PC-9 (cell line): ENCODE results near the gene FGF4.

ENCODE experiments used
- CTCF ChIP-seq: fragments of 200-600 bp; sonication (generic); conservative IDR thresholded peaks from 2 replicates; pipeline ENCODE4 v1.6.1; 2017; ENCODE audit warnings: mixed run types, antibody characterized with exemption, mild to moderate bottlenecking, moderate library complexity
- EZH2 ChIP-seq: fragments of 200-600 bp; sonication (generic); IDR thresholded peaks from 2 replicates; pipeline ENCODE4 v1.8.0; 2017; ENCODE audit warnings: antibody characterized with exemption, low read depth

DNA sequence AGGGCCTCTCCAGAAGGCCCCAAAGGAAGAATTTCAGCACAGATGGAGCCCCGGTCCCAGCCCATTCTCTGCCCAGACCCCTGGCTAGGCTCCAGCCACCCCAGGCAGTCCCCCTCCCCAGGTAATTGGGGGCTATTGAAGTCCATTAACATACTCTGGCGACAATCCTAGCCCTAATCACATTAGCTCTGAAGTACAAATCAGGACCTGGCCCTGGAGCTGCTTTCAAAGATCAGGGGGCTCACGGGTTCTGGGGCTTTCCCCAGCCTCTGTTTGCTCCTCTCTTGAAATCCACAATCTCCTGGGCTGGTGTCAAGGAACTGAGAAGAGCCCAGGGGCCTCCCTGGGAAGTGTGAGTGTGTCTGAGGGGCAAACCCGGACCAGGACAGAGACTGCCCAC, 22.3 kb downstream of the FGF4 start:
- TF ChIP-seq CTCF: no peak
- TF ChIP-seq EZH2: no peak
